RWPE2 (cell line): ENCODE results near the gene BLOC1S4.
"Not testable (repeated sequence)": the region's sequence is repeated elsewhere in the genome, so short reads cannot be mapped to it uniquely, and the experiment has no call there.

ENCODE experiments used
- ATAC-seq: fragments of 200-7000 bp; cut with Tn5 transposase; 3 replicates; pipeline ENCODE4 v1.9.1; 2021; ENCODE audit warnings: low read depth
- DNase-seq: peaks from one replicate; pipeline ENCODE4 v3.0.0-alpha.2; 2020; ENCODE audit warnings: low spot score
- H3K27ac ChIP-seq: fragments of 450-650 bp; 2 replicates; pipeline ENCODE4 v1.5.1; 2017; ENCODE audit warnings: mild to moderate bottlenecking; ENCODE audit not compliant: poor library complexity, severe bottlenecking
- H3K27me3 ChIP-seq: fragments of 250-450 bp; sonication (Bioruptor Pico); 2 replicates; pipeline ENCODE4 v1.5.1; 2021; ENCODE audit warnings: mild to moderate bottlenecking, moderate library complexity; ENCODE audit not compliant: insufficient read depth, poor library complexity, severe bottlenecking
- H3K36me3 ChIP-seq: fragments of 250-450 bp; sonication (Bioruptor Pico); 2 replicates; pipeline ENCODE4 v1.5.1; 2020; ENCODE audit warnings: low read depth, mild to moderate bottlenecking, moderate library complexity
- H3K4me1 ChIP-seq: fragments of 250-450 bp; sonication (Bioruptor Pico); 2 replicates; pipeline ENCODE4 v1.5.1; 2021; ENCODE audit warnings: mild to moderate bottlenecking, moderate library complexity; ENCODE audit not compliant: insufficient read depth, poor library complexity, severe bottlenecking
- H3K4me3 ChIP-seq: fragments of 250-450 bp; sonication (Bioruptor Pico); 2 replicates; pipeline ENCODE4 v1.5.1; 2021; ENCODE audit warnings: mild to moderate bottlenecking, moderate library complexity; ENCODE audit not compliant: severe bottlenecking
- H3K9me3 ChIP-seq: fragments of 250-450 bp; sonication (Bioruptor Pico); 2 replicates; pipeline ENCODE4 v1.5.1; 2021; ENCODE audit warnings: mild to moderate bottlenecking, moderate library complexity; ENCODE audit not compliant: severe bottlenecking
- CTCF ChIP-seq: fragments of 450-650 bp; IDR thresholded peaks from one replicate; pipeline ENCODE4 v1.5.1; 2017; ENCODE audit warnings: mild to moderate bottlenecking, moderate library complexity; ENCODE audit not compliant: poor library complexity, severe bottlenecking

Gene BLOC1S4

GRCh38 chr4:6716018-6716911 is at the start of gene BLOC1S4:
TSS of gene BLOC1S4 (plus strand) at chr4:6716174. CDS start at chr4:6716210, 36 bp downstream.
- H3K9me3 ChIP-seq: no peaks in the 10 kb centered on the region
- peaks cover 5% of the 10 kb centered on the region for H3K36me3 ChIP-seq
- H3K27ac ChIP-seq: peak within 1 kb of the TSS; percentile 54
- peak; percentile 66 for ATAC-seq
- TF ChIP-seq CTCF: no peak
- peak within 1 kb of the TSS; percentile 92 for H3K4me3 ChIP-seq
- no peaks in the 10 kb centered on the region for H3K27me3 ChIP-seq
- DNase-seq: no peak
- peaks cover 3% of the 10 kb centered on the region for H3K4me1 ChIP-seq

GRCh38 chr4:6668391-6668790 is 47.6 kb upstream of the BLOC1S4 start:
- Histone ChIP-seq H3K4me3 (no peak overlapping the region), H3K4me1 (peaks cover 11% of the 10 kb centered on the region), H3K36me3 (no peaks in the 10 kb centered on the region), H3K27ac (peak overlapping the region; percentile 57), H3K9me3 (no peaks in the 10 kb centered on the region), H3K27me3 (peaks cover 10% of the 10 kb centered on the region)
- no peak for DNase-seq
- no peak for TF ChIP-seq CTCF
- peak; percentile 81 for ATAC-seq

GRCh38 chr4:6671648-6672047 is 44.3 kb upstream of the BLOC1S4 start:
- no peak overlapping the region for H3K27ac ChIP-seq
- no peak overlapping the region for H3K4me3 ChIP-seq
- peaks cover 27% of the 10 kb centered on the region for H3K4me1 ChIP-seq
- peak; percentile 28 for DNase-seq
- H3K27me3 ChIP-seq: no peaks in the 10 kb centered on the region
- TF ChIP-seq CTCF: no peak
- peaks cover 19% of the 10 kb centered on the region for H3K36me3 ChIP-seq
- no peaks in the 10 kb centered on the region for H3K9me3 ChIP-seq
- ATAC-seq: no peak

- TF ChIP-seq CTCF: no peak
- Histone ChIP-seq H3K27ac (peak overlapping the region; percentile 75), H3K36me3 (peaks cover 22% of the 10 kb centered on the region), H3K27me3 (no peaks in the 10 kb centered on the region), H3K4me3 (no peak overlapping the region), H3K9me3 (no peaks in the 10 kb centered on the region), H3K4me1 (peaks cover 27% of the 10 kb centered on the region)
- ATAC-seq: no peak
- DNase-seq: no peak
Measured at GRCh38 chr4:6672131-6672530, 43.8 kb upstream of the BLOC1S4 start.

GRCh38 chr4:6672541-6673190 is 43.3 kb upstream of the BLOC1S4 start:
- H3K27ac ChIP-seq: peak overlapping the region; percentile 75
- not testable (repeated sequence) for H3K9me3 ChIP-seq, H3K4me3 ChIP-seq, DNase-seq, ATAC-seq, H3K27me3 ChIP-seq
- peaks cover 25% of the 10 kb centered on the region for H3K36me3 ChIP-seq
- peaks cover 27% of the 10 kb centered on the region for H3K4me1 ChIP-seq

- peak overlapping the region; percentile 75 for H3K27ac ChIP-seq
- peaks cover 25% of the 10 kb centered on the region for H3K36me3 ChIP-seq
- not testable (repeated sequence) for H3K27me3 ChIP-seq, DNase-seq, ATAC-seq, H3K9me3 ChIP-seq
- H3K4me3 ChIP-seq: peak overlapping the region; percentile 74
- peaks cover 23% of the 10 kb centered on the region for H3K4me1 ChIP-seq
Measured at GRCh38 chr4:6673191-6673659, 42.7 kb upstream of the BLOC1S4 start.
